Activated T-cell treated with anti-CD3 and anti-CD28 coated beads, Interleukin-2, amount 50 U/mL, for 4 hours (primary cell): ENCODE measurements around the gene PSME2. TPM values are rescaled to one million over a fixed set of nuclear protein-coding genes. Genes with fewer than 3 reads are reported as not detected.
A peak's percentile ranks its signal among the peaks of the same experiment; 100 is the strongest.

Experiments used
- ATAC-seq, 2 donors: fragments of 200-7000 bp; cut with Tn5 transposase; one replicate each; pipeline ENCODE4 v1.10.0; 2021
- DNase-seq: peaks from one replicate; pipeline ENCODE4 v3.0.0-alpha.2; 2020
- H3K27me3 Mint-ChIP-seq: one replicate; pipeline ENCODE4 v1.8.0; 2021; ENCODE audit warnings: low read depth, mixed read lengths
- H3K36me3 Mint-ChIP-seq: one replicate; pipeline ENCODE4 v1.8.0; 2022; ENCODE audit warnings: mixed read lengths; ENCODE audit not compliant: insufficient read depth
- H3K4me1 Mint-ChIP-seq: one replicate; pipeline ENCODE4 v1.8.0; 2021; ENCODE audit warnings: low read depth, mixed read lengths
- H3K4me3 Mint-ChIP-seq: one replicate; pipeline ENCODE4 v1.8.0; 2021; ENCODE audit warnings: mild to moderate bottlenecking, moderate library complexity, mixed read lengths
- H3K9me3 Mint-ChIP-seq: one replicate; pipeline ENCODE4 v1.8.0; 2021; ENCODE audit warnings: mixed read lengths
- total RNA-seq, 3 donors: library from RNA; stranded (reverse); gene quantifications; one replicate each; pipeline ENCODE4 v1.2.1, GENCODE V29; 2021

Gene PSME2
- total RNA-seq, 3 donors from 2014 or later, result 433 to 479 (median 471) TPM

DNA sequence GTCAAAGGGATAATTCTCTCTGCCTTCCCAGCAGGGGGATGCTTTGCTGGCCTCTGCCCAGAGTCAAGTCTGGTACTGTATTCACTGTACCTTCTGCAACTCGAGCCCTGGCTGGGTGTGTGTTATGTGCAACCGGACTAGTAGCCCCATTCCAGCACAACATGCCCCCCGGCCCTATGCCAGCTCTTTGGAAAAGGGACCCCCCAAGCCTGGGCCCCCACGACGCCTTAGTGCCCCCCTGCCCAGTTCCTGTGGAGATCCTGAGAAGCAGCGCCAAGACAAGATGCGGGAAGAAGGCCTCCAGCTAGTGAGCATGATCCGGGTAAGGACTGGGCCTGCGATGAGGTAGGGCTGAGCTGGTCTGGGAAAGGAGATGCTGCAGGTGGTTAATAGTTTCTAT, 4.2 kb upstream of the PSME2 start:
- Mint-ChIP-seq H3K27me3 (no peaks in the 10 kb centered on the region), H3K36me3 (peaks cover 29% of the 10 kb centered on the region), H3K9me3 (no peaks in the 10 kb centered on the region), H3K4me3 (no peak overlapping the region), H3K4me1 (peaks cover 29% of the 10 kb centered on the region)
- no peak for ATAC-seq
- DNase-seq, result no peak

DNA sequence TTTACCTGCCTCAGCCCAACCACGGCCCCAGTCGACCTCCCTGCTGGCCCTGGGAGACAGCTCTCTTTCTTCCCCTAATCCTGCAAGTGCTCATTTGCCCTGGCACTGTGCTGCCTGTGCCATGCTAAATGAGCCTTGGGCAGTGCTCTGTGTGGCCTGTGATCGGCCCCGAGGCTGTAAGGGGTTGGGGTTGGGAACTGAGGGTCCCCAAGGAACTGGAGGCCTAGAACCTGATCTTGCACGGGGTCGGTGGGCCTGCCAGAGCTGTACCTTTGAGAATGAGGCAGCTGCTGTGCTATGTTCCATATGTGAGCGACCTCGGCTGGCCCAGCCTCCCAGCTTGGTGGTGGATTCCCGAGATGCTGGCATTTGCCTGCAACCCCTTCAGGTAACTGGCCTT, 3.7 kb upstream of the PSME2 start:
- no peaks in the 10 kb centered on the region for H3K27me3 Mint-ChIP-seq
- no peak overlapping the region for H3K4me3 Mint-ChIP-seq
- H3K4me1 Mint-ChIP-seq, result peaks cover 34% of the 10 kb centered on the region
- no peaks in the 10 kb centered on the region for H3K9me3 Mint-ChIP-seq
- DNase-seq (no peak), ATAC-seq (no peak)
- peaks cover 32% of the 10 kb centered on the region for H3K36me3 Mint-ChIP-seq

DNA sequence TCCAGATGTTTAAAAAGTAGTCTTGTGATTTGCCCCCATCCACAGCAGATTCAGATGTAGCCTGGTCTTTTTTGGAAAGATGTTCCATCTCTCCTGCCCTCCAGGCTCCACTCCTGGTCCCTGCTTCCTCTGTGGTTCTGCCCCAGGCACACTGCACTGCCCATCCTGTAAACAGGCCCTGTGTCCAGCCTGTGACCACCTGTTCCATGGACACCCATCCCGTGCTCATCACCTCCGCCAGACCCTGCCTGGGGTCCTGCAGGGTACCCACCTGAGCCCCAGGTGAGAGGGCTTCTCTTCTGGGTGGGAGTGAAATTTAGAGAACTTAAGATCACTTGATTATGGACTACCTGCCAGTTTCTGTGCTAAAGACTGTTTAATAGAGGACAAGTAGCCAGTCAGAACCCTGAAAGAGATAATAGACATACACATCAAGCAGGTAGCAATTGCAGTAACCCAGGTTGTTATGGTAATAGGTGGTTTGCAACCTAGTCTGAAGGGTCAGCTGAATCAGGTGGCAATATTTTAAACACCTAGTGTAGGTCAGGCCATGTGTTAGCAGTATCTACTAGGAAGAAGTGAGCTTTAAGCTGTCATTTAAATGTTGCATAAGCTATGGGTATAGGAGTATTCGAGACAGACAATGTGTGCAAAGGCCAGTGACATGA, 3.0 kb upstream of the PSME2 start:
- Mint-ChIP-seq H3K4me3 (peak overlapping the region; percentile 98), H3K36me3 (peaks cover 33% of the 10 kb centered on the region), H3K27me3 (no peaks in the 10 kb centered on the region), H3K9me3 (no peaks in the 10 kb centered on the region), H3K4me1 (peaks cover 39% of the 10 kb centered on the region)
- no peak for ATAC-seq
- DNase-seq, result no peak

DNA sequence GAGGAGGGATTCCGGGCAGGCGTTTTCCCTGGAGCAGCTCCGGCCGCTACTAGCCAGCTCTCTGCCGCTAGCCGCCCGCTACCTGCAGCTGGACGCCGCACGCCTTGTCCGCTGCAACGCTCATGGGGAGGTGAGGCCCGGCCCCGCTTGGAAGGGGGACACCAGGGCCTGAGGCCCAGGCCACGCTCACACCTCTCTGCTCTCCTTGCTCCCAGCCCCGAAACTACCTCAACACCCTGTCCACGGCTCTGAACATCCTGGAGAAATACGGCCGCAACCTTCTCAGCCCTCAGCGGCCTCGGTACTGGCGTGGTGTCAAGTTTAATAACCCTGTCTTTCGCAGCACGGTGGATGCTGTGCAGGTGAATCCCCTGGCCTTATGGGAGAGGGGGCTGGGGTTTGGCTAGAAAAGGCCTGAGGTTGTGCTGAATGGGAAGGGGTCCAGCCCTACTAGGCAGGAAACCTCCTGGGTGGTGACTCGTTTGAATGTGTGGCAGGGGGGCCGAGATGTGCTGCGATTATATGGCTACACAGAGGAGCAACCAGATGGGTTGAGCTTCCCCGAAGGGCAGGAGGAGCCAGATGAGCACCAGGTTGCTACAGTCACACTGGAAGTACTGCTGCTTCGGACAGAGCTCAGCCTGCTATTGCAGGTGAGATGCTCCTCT, 1.5 kb upstream of the PSME2 start:
- DNase-seq (no peak), ATAC-seq (no peak)
- H3K9me3 Mint-ChIP-seq, result no peaks in the 10 kb centered on the region
- H3K4me1 Mint-ChIP-seq, result peaks cover 50% of the 10 kb centered on the region
- peak overlapping the region; percentile 98 for H3K4me3 Mint-ChIP-seq
- peaks cover 42% of the 10 kb centered on the region for H3K36me3 Mint-ChIP-seq
- no peaks in the 10 kb centered on the region for H3K27me3 Mint-ChIP-seq

DNA sequence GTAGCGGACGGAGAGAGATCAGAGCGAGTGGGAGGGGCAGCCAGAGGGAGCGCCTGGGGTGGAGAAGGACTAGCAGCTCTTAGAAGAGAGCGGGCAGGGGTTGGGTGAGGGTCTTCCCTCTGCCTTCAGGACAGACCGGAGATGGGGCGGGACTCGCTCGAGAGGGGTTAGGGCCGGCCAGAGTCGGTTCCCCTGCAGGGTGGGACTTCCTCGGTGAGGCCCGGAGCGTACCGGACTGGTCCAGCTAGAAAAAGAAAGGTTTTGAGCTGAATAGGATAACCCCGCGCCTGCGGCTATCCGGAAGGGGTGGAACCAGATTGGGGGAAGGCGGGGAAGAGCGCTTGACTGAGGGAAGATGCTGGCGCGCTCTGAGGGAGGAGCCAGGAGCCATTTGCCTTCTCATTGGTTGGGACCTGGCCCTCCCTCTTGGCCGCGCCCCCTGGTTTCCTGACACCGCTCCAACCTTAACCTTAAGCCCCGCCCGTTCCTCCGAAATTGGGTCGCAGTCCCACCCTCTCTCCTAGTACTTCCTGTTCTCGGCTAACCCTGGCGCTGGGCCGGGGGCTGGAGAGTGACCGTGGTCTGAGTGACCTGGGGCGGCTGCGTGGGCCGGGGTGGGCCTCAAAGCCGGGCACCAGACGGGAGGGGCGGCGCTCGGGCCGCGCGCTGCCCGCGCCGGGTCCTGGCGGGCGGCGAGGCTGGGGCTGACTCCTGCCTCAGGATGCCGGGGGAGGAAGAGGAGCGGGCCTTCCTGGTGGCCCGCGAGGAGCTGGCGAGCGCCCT, 759 bp upstream of the PSME2 start, which contains the start of gene RNF31:
TSS of gene RNF31 (plus strand) at position 521 of the 783 bp plus-strand sequence. CDS start at position 722, 201 bp downstream.
- DNase-seq (peak; percentile 96), ATAC-seq (peak; percentile 89 to 90)
- H3K9me3 Mint-ChIP-seq, result no peaks in the 10 kb centered on the region
- H3K4me1 Mint-ChIP-seq, result peaks cover 56% of the 10 kb centered on the region
- H3K4me3 Mint-ChIP-seq, result peak within 1 kb of the TSS; percentile 98
- peaks cover 45% of the 10 kb centered on the region for H3K36me3 Mint-ChIP-seq
- H3K27me3 Mint-ChIP-seq, result no peaks in the 10 kb centered on the region

DNA sequence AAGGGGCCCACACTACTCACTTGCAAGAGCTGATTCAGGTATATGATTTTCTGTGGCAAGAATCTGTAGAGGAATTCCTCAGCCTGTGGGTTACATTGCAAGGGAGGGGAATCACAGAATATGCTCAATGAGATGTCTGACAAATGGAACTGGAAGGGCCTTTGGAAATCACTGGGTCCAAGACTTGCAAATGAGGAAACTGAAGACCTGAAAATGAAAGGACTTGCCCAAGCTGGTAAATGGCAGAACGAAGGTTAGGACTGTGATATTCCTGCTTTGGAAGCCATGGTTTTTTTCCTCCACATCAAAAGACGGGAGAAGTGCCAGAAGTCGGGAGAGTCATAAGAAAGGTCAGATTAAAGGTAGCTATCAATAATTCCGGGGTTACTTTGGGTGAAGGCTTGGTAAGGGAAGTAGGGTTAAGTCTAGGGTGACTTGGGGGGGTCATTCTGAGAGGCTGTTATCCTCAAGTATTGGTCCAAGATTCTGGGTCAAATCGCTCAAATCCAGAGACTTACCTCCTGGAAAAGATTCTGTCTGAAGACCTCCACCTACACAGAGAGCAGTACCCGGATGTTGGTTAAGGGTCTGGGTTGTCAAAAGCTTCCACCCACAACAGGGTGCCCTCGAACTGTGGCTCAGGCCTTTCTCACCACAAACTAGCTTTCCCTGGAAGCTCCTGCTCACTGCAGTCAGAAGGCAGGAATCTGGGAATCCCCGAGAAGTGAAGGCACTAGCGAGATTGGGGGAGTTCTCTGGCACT, 539 bp downstream of the PSME2 start:
- Mint-ChIP-seq H3K9me3 (no peaks in the 10 kb centered on the region), H3K36me3 (peaks cover 41% of the 10 kb centered on the region), H3K4me3 (peak overlapping the region; percentile 98), H3K27me3 (no peaks in the 10 kb centered on the region), H3K4me1 (peaks cover 63% of the 10 kb centered on the region)
- DNase-seq (no peak), ATAC-seq (no peak)

DNA sequence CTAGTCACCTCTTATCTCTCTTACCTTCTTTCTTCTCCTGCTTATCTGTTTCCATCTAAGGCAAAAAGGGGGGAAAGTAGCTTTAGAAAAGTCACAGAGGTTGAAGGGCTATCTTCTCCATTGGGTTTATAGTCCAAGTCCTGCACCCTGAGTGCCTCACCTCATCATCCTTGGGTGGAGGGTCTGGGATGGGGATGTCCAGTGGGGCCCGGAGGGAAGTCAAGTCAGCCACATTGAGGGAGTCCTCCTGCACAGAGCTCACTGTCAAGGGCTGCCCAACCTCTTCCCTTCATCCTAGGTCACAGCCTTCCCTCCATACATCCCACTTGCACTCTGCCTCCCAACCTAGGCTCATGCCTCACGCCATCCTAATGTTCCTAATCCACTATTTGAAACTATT, 1.2 kb downstream of the PSME2 start:
- DNase-seq (no peak), ATAC-seq (no peak)
- H3K27me3 Mint-ChIP-seq, result no peaks in the 10 kb centered on the region
- no peaks in the 10 kb centered on the region for H3K9me3 Mint-ChIP-seq
- peak overlapping the region; percentile 98 for H3K4me3 Mint-ChIP-seq
- peaks cover 35% of the 10 kb centered on the region for H3K36me3 Mint-ChIP-seq
- H3K4me1 Mint-ChIP-seq, result peaks cover 65% of the 10 kb centered on the region

DNA sequence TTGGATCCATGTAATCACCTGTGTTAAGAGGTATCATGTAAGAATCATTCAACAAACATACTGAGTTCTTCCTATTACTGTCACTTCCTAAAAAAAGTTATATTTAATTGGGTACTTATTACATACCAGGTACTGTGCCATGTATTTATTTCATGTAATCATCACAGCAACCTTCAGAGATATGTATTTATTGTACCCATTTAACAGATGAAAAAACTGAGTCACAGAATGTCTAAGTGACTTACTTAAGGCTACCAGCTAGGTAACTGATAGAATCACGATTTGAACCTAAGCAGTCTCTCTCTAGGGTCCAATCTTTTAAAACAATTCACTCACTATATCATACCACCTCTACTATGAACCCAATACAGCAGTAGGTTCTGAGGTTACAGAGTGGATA, 2.0 kb downstream of the PSME2 start:
- peak overlapping the region; percentile 42 for H3K4me3 Mint-ChIP-seq
- no peak for DNase-seq
- peaks cover 36% of the 10 kb centered on the region for H3K36me3 Mint-ChIP-seq
- H3K27me3 Mint-ChIP-seq, result no peaks in the 10 kb centered on the region
- H3K4me1 Mint-ChIP-seq, result peaks cover 66% of the 10 kb centered on the region
- ATAC-seq, result no peak
- H3K9me3 Mint-ChIP-seq, result no peaks in the 10 kb centered on the region

DNA sequence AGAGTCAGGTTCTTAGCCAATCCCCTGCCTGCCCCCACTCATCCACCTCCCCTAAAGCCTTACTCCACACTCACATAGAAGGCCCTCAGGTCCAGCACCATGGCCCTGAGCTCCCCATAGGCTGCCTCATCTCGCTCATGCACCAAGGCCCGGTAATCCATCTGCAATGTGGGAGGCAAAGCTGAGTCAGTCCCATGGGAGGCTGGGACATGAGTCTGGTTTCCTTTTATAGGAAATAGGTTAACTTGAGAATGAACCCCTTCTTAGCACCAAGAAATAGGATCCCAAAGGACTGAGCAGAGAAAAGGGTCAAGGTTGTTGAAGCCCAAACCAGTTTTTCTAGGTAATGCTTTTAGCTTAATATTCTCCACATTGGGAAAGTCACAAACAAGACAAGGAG, 2.9 kb downstream of the PSME2 start:
- DNase-seq (no peak), ATAC-seq (no peak)
- Mint-ChIP-seq H3K4me3 (peak overlapping the region; percentile 31), H3K27me3 (no peaks in the 10 kb centered on the region), H3K36me3 (peaks cover 39% of the 10 kb centered on the region), H3K9me3 (no peaks in the 10 kb centered on the region), H3K4me1 (peaks cover 66% of the 10 kb centered on the region)

DNA sequence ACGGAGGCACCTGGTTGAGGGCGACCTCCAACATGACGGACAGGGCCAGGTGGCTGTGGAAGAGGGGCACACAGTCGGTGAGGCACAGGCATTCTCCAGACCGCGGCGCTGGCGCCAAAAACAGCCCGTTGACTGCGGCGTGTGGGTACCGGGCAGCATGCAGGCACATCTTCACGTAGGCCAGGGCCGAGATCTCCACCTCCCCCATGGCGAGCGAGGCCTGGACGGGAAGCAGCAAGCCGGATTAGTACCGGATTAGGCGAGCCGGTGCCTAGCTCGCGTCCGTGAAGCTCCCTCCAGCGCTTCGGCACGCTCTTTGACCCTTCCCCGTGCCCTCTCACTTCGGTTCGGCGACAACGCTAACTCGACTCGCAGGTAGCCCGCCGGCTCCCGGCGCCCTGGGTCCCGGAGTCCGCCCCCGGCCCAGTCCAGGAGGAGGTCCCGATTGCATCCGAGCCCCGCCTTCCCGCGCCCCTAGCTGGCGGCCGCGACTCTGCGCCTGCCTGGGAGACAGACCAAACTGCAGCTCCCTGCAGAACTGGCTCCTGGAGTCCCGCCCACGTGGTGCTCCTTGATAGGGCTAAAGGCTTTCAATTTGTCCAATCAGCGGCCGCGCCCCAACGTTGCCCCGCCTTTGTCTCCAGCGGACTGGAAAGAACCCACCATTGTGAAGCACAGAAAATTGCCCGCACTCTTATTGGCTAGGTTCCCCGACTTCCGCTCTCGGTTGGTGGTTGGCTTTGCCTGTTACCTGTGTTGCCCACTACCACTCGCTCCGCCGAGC, 5.1 kb downstream of the PSME2 start, which contains the start of gene EMC9:
TSS of gene EMC9 (minus strand) at position 495 of the 784 bp plus-strand sequence. CDS start at position 208, 287 bp downstream.
- peak within 1 kb of the TSS; percentile 93 for H3K4me3 Mint-ChIP-seq
- DNase-seq, result peak; percentile 99
- H3K36me3 Mint-ChIP-seq, result peaks cover 46% of the 10 kb centered on the region
- H3K27me3 Mint-ChIP-seq, result no peaks in the 10 kb centered on the region
- no peaks in the 10 kb centered on the region for H3K9me3 Mint-ChIP-seq
- peak; percentile 88 to 90 for ATAC-seq
- peaks cover 78% of the 10 kb centered on the region for H3K4me1 Mint-ChIP-seq

DNA sequence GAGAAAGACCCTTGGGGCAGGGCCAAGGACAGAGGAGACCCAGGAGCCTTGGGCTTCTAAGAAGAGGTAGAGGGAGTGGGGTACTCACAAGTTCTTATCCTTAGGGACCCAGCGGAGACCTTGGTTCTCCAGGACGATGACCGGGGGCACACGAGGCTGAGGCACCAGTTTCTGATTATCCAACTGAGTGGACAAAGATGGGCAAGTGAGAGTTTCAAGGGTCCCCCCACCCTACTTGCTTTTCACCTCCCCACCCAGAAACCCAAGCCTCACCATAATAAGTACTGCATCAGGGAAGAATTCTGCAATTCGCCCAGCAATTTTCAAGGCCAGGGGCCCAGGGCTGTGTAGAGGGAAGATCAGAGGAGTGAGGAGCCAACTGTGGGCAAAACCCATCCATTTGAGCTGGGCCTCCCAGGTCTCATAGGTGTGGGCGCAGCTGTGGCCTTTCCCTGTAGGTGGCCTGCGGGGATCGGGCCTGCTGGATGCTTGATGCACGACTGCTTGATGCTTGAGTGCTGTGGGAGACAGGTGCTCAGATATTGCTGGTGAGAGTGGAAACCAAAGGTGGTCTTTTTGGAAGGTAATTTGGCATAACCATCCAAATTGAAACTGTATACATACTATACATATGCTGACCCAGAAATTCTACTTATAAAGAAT, 7.0 kb downstream of the PSME2 start:
- no peak for DNase-seq
- Mint-ChIP-seq H3K4me3 (peak overlapping the region; percentile 72), H3K27me3 (no peaks in the 10 kb centered on the region), H3K36me3 (peaks cover 36% of the 10 kb centered on the region), H3K9me3 (no peaks in the 10 kb centered on the region), H3K4me1 (peaks cover 68% of the 10 kb centered on the region)
- ATAC-seq, result no peak

DNA sequence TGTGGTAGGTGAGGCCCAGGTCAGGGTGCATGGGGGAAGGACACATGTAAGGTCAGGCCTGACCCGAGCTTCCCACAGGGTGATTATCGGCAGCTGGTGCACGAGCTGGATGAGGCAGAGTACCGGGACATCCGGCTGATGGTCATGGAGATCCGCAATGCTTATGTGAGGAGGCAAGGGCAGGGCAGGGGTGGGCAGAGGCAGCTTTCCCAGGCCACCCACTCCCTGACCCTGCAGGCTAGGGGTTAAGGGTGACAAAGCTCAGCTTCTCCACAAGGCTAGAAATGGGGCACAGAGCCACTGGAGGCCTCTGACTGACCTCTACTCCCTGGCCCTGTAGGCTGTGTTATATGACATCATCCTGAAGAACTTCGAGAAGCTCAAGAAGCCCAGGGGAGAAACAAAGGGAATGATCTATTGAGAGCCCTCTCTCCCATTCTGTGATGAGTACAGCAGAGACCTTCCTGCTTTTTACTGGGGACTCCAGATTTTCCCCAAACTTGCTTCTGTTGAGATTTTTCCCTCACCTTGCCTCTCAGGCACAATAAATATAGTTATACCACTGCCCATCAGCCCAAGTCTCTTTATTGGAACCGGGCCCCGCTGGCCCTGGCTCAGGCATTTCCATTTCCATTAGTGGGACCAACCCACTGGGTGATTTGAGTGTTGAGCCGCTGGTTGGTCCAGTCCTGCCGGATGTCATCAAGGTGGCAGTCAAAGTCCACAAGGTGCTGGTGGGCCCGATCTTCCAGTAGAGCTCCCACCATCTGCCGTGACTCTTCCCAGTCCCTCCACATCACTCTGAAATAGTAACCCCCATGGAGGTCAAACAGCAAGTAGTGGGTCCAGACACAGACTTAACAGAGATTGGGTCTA, 7.8 kb downstream of the PSME2 start:
- peaks cover 32% of the 10 kb centered on the region for H3K36me3 Mint-ChIP-seq
- DNase-seq, result no peak
- H3K4me1 Mint-ChIP-seq, result peaks cover 64% of the 10 kb centered on the region
- no peaks in the 10 kb centered on the region for H3K27me3 Mint-ChIP-seq
- no peaks in the 10 kb centered on the region for H3K9me3 Mint-ChIP-seq
- H3K4me3 Mint-ChIP-seq, result peak overlapping the region; percentile 72
- ATAC-seq, result no peak
